K562 (cell line): ENCODE data around the gene C19orf47. TPM values are rescaled to one million over a fixed set of nuclear protein-coding genes. Genes with fewer than 3 reads are reported as not detected.

ENCODE experiments used
- ATAC-seq: fragments of 200-7000 bp; cut with Tn5 transposase; 3 replicates; pipeline ENCODE4 v1.9.1; 2020; ENCODE audit warnings: moderate library complexity
- BruUV-seq: library from RNA; stranded (reverse); fragments of 400-500 nt; replicated peaks from 2 replicates; lab custom pipeline; 2021; lab: Mats Ljungman, UMichigan
- CTCF ChIA-PET: fragments of 300-600 bp; formaldehyde crosslinking; extraction: SDS; loops from one replicate; lab custom pipeline; 2021; ENCODE audit warnings: low intra/inter-chr PET ratio; lab: Yijun Ruan, JAX
- POLR2A ChIA-PET: fragments of 300-600, 350-650 bp; sonication (Branson Sonifier 250); formaldehyde crosslinking; extraction: SDS; loops from one replicate; lab custom pipeline; 2021; ENCODE audit warnings: antibody characterized with exemption, inconsistent platforms; lab: Yijun Ruan, JAX
- DNase-seq, 4 experiments: peaks; one replicate each; pipeline versions ENCODE4 v3.0.0 to v3.0.0-alpha.2; 2011 to 2018; ENCODE audit warnings: low spot score in 3 of 4, mixed read lengths in 3 of 4; ENCODE audit errors: extremely low read depth in 1 of 4
- FAIRE-seq: peaks from 2 replicates; lab custom pipeline; 2011; peaks lifted over from hg19 to GRCh38; lab: Jason Lieb, UNC
- H2AFZ ChIP-seq: 2 replicates; pipeline ENCODE4 v1.6.0; 2011; ENCODE audit warnings: low read depth, low read length, control low read depth, inconsistent platforms
- H3K27ac ChIP-seq: fragments of 200-600 bp; 3 replicates; pipeline ENCODE4 v1.8.0; 2011; ENCODE audit warnings: low read depth, mild to moderate bottlenecking, control low read depth, inconsistent platforms, low read length, moderate library complexity, mixed read lengths; ENCODE audit errors: extremely low read depth
- H3K27me3 ChIP-seq, 2 experiments: fragments of 300-600 bp in 1 of 2; 2 replicates in 1 of 2; 3 replicates in 1 of 2; pipeline versions ENCODE4 v1.6.0 to v1.8.0; 2011; ENCODE audit warnings: inconsistent platforms in 2 of 2, low read length in 2 of 2, mild to moderate bottlenecking in 1 of 2, mixed read lengths in 1 of 2, moderate library complexity in 1 of 2; ENCODE audit not compliant: control insufficient read depth in 2 of 2, insufficient read depth in 2 of 2
- H3K36me3 ChIP-seq: fragments of 300-600 bp; 3 replicates; pipeline ENCODE4 v1.8.0; 2011; ENCODE audit warnings: mild to moderate bottlenecking, low read length, inconsistent platforms; ENCODE audit not compliant: control insufficient read depth, insufficient read depth
- H3K4me1 ChIP-seq, 2 experiments: fragments of 200-600 bp in 1 of 2; replicated peaks in 1 of 2; 2 replicates in 1 of 2; 3 replicates in 1 of 2; pipeline versions ENCODE4 v1.5.1 to v1.8.0; 2011; ENCODE audit warnings: inconsistent platforms in 2 of 2, low read length in 2 of 2, mild to moderate bottlenecking in 1 of 2, mixed read lengths in 1 of 2, moderate library complexity in 1 of 2; ENCODE audit not compliant: control insufficient read depth in 2 of 2, insufficient read depth in 2 of 2
- H3K4me2 ChIP-seq: 2 replicates; pipeline ENCODE4 v1.6.1; 2011; ENCODE audit warnings: low read length, control low read depth, inconsistent platforms, mixed read lengths; ENCODE audit not compliant: insufficient read depth
- H3K4me3 ChIP-seq: fragments of 200-600 bp; sonication (generic), shearing (Covaris generic); 2 replicates; pipeline ENCODE4 v1.5.1; 2016; ENCODE audit warnings: control low read depth, inconsistent platforms
- H3K79me2 ChIP-seq: fragments of 200-600 bp; 3 replicates; pipeline ENCODE4 v1.8.0; 2011; ENCODE audit warnings: low read length, inconsistent platforms; ENCODE audit not compliant: control insufficient read depth, insufficient read depth
- H3K9ac ChIP-seq, 2 experiments: 2 replicates each; pipeline versions ENCODE4 v1.6.0 to v1.6.1; 2011; ENCODE audit warnings: low read depth in 2 of 2, low read length in 2 of 2, control low read depth in 1 of 2, inconsistent platforms in 1 of 2, mild to moderate bottlenecking in 1 of 2, mixed read lengths in 1 of 2; ENCODE audit not compliant: insufficient read depth in 1 of 2
- H3K9me1 ChIP-seq: one replicate; pipeline ENCODE4 v1.6.0; 2011; ENCODE audit warnings: inconsistent platforms, mild to moderate bottlenecking, low read length, moderate library complexity; ENCODE audit not compliant: control insufficient read depth, insufficient read depth
- H3K9me3 ChIP-seq: replicated peaks from 2 replicates; pipeline ENCODE4 v1.5.1; 2011; ENCODE audit warnings: low read depth, low read length, inconsistent platforms; ENCODE audit not compliant: control insufficient read depth, insufficient read depth
- H4K20me1 ChIP-seq: replicated peaks from 2 replicates; pipeline ENCODE4 v1.6.1; 2011; ENCODE audit warnings: low read length, inconsistent platforms, mixed read lengths; ENCODE audit not compliant: control insufficient read depth, insufficient read depth
- BCL6 ChIP-seq: fragments of 250-450 bp; sonication (Bioruptor Pico); IDR thresholded peaks from 2 replicates; pipeline ENCODE4 v1.4.0; 2020
- DMBX1 ChIP-seq: fragments of 250-450 bp; sonication (Bioruptor Pico); IDR thresholded peaks from 2 replicates; pipeline ENCODE4 v1.8.0; 2022; ENCODE audit warnings: inconsistent platforms, mild to moderate bottlenecking, moderate library complexity, borderline replicate concordance
- KDM1A ChIP-seq, 2 experiments: fragments of 450-650 bp; IDR thresholded peaks; 2 replicates each; pipeline ENCODE4 v1.6.1; 2016; ENCODE audit warnings: mild to moderate bottlenecking in 2 of 2
- LEF1 ChIP-seq: fragments of 450-650 bp; IDR thresholded peaks from 2 replicates; pipeline ENCODE4 v1.6.1; 2016; ENCODE audit warnings: mild to moderate bottlenecking
- NFIC ChIP-seq: fragments of 450-650 bp; IDR thresholded peaks from 2 replicates; pipeline ENCODE4 v1.6.1; 2017; ENCODE audit warnings: mild to moderate bottlenecking, inconsistent platforms
- TAF9B ChIP-seq: fragments of 450-650 bp; IDR thresholded peaks from 2 replicates; pipeline ENCODE4 v1.6.1; 2018; ENCODE audit warnings: mild to moderate bottlenecking; ENCODE audit not compliant: partially characterized antibody
- WGBS: fragments of 100-300 bp; shearing (Covaris generic); methylation state at CpG from one replicate; pipeline ENCODE4 v1.1.6; 2016; ENCODE audit warnings: low coverage, mixed read lengths; ENCODE audit not compliant: insufficient coverage; ENCODE audit errors: missing lambda C conversion rate; 5-methylcytosine and 5-hydroxymethylcytosine counted together
- in situ Hi-C: fragments of 300-500 bp; cut with MboI; formaldehyde crosslinking; loops from 4 replicates; pipeline ENCODE4 v1.15.0; 2018; ENCODE audit warnings: inconsistent platforms, mixed read lengths
- intact Hi-C: fragments of 100-400 bp; cut with micrococcal nuclease; formaldehyde crosslinking; loops from 2 replicates; pipeline ENCODE4 v1.14.2; 2022
- polyA plus RNA-seq, 8 experiments: library from polyadenylated mRNA; depleted of rRNA in 4 of 8; stranded (reverse) in 5 of 8; unstranded in 3 of 8; fragments of >200 nt; fragmentation: Nextera tagmentation in 2 of 8; fragmentation: Illumina TruSeq in 1 of 8; extraction: Ambion mirVana in 2 of 8; extraction: Trizol in 1 of 8; gene quantifications; 2 replicates each; pipeline versions ENCODE4 v1.2.1 to v1.2.3, GENCODE V29; 2011 to 2014; ENCODE audit warnings: inconsistent platforms in 1 of 8, missing spikeins in 1 of 8
- total RNA-seq, 7 experiments: library from RNA; depleted of rRNA in 6 of 7; stranded (reverse); fragments of >200 nt in 6 of 7; fragmentation: Illumina TruSeq in 2 of 7; extraction: Trizol in 2 of 7; gene quantifications; 2 replicates each; pipeline versions ENCODE4 v1.2.1 to v1.2.3, GENCODE V29; 2011 to 2021; ENCODE audit warnings: low replicate concordance in 1 of 7

Gene C19orf47
- total and polyA plus RNA-seq, 9 of the 15 experiments (the other 6 are each of a cell fraction or from before 2014, with no cell fraction given): 0.08 to 26.1 (median 14.7) TPM

DNA sequence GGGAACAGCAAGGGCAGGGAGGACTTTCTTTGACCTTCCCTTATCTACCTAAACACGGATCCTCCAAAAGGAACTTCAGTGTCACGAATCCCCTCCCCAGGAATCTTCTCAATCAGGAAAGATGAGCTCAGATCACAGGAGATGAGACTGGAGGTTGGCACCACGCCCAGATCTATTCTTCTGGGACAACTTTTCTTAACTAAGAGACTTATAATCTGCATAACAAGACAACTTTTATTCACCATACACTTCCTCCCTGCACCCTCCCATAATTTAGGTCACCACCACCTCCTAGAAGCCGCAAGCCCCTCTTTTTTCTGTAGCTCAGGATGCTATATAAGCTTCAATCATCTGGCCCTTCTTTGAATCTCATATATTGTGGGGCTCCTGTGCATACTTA, 43.9 kb downstream of the C19orf47 start:
- WGBS: 21% methylated on average over 4 of the region's 4 CpGs
- no peak for TF ChIP-seq LEF1
- TF ChIP-seq BCL6 (CRISPR knock-in tag): no peak
- TF ChIP-seq TAF9B: no peak
- peak; percentile 25 for TF ChIP-seq NFIC
- Histone ChIP-seq H3K27ac (no peak overlapping the region), H3K4me1 (no peaks in the 10 kb centered on the region; a peak in 2 of 5 replicates), H3K36me3 (no peaks in the 10 kb centered on the region), H3K79me2 (no peaks in the 10 kb centered on the region), H4K20me1 (no peaks in the 10 kb centered on the region), H3K4me2 (no peak overlapping the region), H2AFZ (no peak overlapping the region), H3K9me1 (no peaks in the 10 kb centered on the region), H3K9me3 (no peaks in the 10 kb centered on the region), H3K9ac (no peak overlapping the region), H3K4me3 (no peak overlapping the region), H3K27me3 (no peaks in the 10 kb centered on the region)
- ChIA-PET POLR2A (interaction anchor here (1.0 to 1.9 kb wide), 5 partner anchors 9 to 183 kb away, joined by 3 to 12 read pairs (median 4); no protein-coding TSS in a partner anchor), CTCF (interaction anchor here (0.7 to 0.9 kb wide), 2 partner anchors 160 to 298 kb away, joined by 3 to 5 read pairs; no protein-coding TSS in a partner anchor)
- no peak for DNase-seq
- intact Hi-C loops (loop anchor here (2.0 kb wide), 1 partner anchor 220 kb away; no protein-coding TSS in a partner anchor), in situ Hi-C loops (no loop called here)
- ATAC-seq: no peak
- no peak for FAIRE-seq
- BruUV-seq: no TSS peak

GRCh38 chr19:40303765-40304164, 44.4 kb downstream of the C19orf47 start:
- no TSS peak for BruUV-seq
- in situ Hi-C loops: no loop called here
- H4K20me1 ChIP-seq: no peaks in the 10 kb centered on the region
- H3K9ac ChIP-seq: no peak overlapping the region
- no peak overlapping the region for H3K27ac ChIP-seq
- WGBS: 100% methylated on average over 1 of the region's 2 CpGs
- ATAC-seq (no peak), DNase-seq (no peak)
- POLR2A ChIA-PET: interaction anchor here (1.0 to 1.9 kb wide), 2 partner anchors 8 to 184 kb away, joined by 4 to 12 read pairs; no protein-coding TSS in a partner anchor
- TF ChIP-seq KDM1A (IDR thresholded peaks at IDR 0.05): peak; percentile 40 to 50; a peak in 1 of 4 replicates
- TF ChIP-seq DMBX1 (CRISPR knock-in tag): no peak
- TF ChIP-seq, all 486 proteins: peak for 1
- FAIRE-seq: no peak
- H3K9me3 ChIP-seq: no peaks in the 10 kb centered on the region
- H3K4me2 ChIP-seq: no peak overlapping the region
- no peaks in the 10 kb centered on the region for H3K79me2 ChIP-seq
- H3K9me1 ChIP-seq: no peaks in the 10 kb centered on the region
- no peak overlapping the region for H3K4me3 ChIP-seq
- H3K36me3 ChIP-seq: no peaks in the 10 kb centered on the region
- no peaks in the 10 kb centered on the region; a peak in 2 of 5 replicates for H3K4me1 ChIP-seq
- no peaks in the 10 kb centered on the region for H3K27me3 ChIP-seq
- CTCF ChIA-PET: no interaction called here
- intact Hi-C loops: loop anchor here (2.0 kb wide), 1 partner anchor 221 kb away; no protein-coding TSS in a partner anchor
- H2AFZ ChIP-seq: no peak overlapping the region
